ENCODE data around the gene FBXO31.

FBXO31 gene

GRCh38 chr16:87383505-87384161 lies at the start of gene FBXO31:
Gene FBXO31, minus strand, starts transcription at chr16:87383776. Its CDS starts 32 bp downstream, at chr16:87383744.
- DNase-seq = peak; percentile 96

GRCh38 chr16:87432330-87432915 lies 48.8 kb upstream of the FBXO31 start:
- no peak for DNase-seq

GRCh38 chr16:87431926-87432325 lies 48.4 kb upstream of the FBXO31 start:
- no peak for DNase-seq

GRCh38 chr16:87426423-87427215 lies 43.0 kb upstream of the FBXO31 start:
- DNase-seq = no peak

GRCh38 chr16:87425941-87426340 lies 42.4 kb upstream of the FBXO31 start:
- no peak for DNase-seq

GRCh38 chr16:87424266-87424665 lies 40.7 kb upstream of the FBXO31 start:
- DNase-seq = no peak

- DNase-seq = no peak
These were observed 39.9 kb upstream of the FBXO31 start for GRCh38 chr16:87423429-87423828.

GRCh38 chr16:87422106-87422505 lies 38.5 kb upstream of the FBXO31 start:
- no peak for DNase-seq

- DNase-seq = no peak
These were observed 37.7 kb upstream of the FBXO31 start for GRCh38 chr16:87421003-87421912.

- DNase-seq = no peak
These were observed 36.7 kb upstream of the FBXO31 start for GRCh38 chr16:87420026-87421002.

GRCh38 chr16:87418644-87419043 lies 35.1 kb upstream of the FBXO31 start:
- no peak for DNase-seq

GRCh38 chr16:87418216-87418615 lies 34.6 kb upstream of the FBXO31 start:
- DNase-seq = no peak

GRCh38 chr16:87417528-87417910 lies 33.9 kb upstream of the FBXO31 start:
- no peak for DNase-seq

GRCh38 chr16:87416826-87417527 lies 33.4 kb upstream of the FBXO31 start:
- peak; percentile 55 for DNase-seq

- DNase-seq = no peak
These were observed 31.9 kb upstream of the FBXO31 start for GRCh38 chr16:87415441-87415840.

- no peak for DNase-seq
These were observed 30.7 kb upstream of the FBXO31 start for GRCh38 chr16:87414251-87414680.

GRCh38 chr16:87412996-87413421 lies 29.4 kb upstream of the FBXO31 start:
- DNase-seq = no peak

- DNase-seq = no peak
These were observed 28.9 kb upstream of the FBXO31 start for GRCh38 chr16:87412371-87412995.

- DNase-seq = no peak
These were observed 28.0 kb upstream of the FBXO31 start for GRCh38 chr16:87411375-87412271.

Data from OCI-M1 (cell line).